ENCODE results near the gene WFDC1.

The WFDC1 gene

GRCh38 chr16:84295203-84295860 lies 654 bp downstream of the WFDC1 start:
- Histone ChIP-seq H3K27me3 (ENCODE audit: insufficient read depth, low read length, poor library complexity) (no peaks in the 10 kb centered on the region), H3K4me2 (ENCODE audit: low read length) (no peak overlapping the region)

GRCh38 chr16:84298376-84298899 lies 3.8 kb downstream of the WFDC1 start:
- Histone ChIP-seq H3K23ac (ENCODE audit: low read length) (no peak overlapping the region), H3K9ac (ENCODE audit: low read length) (no peak overlapping the region), H3K36me3 (ENCODE audit: control insufficient read depth, insufficient read depth, low read length) (no peaks in the 10 kb centered on the region), H3K4me3 (ENCODE audit: low read length) (no peak overlapping the region), H3K4me1 (ENCODE audit: control insufficient read depth, low read depth, low read length) (peaks cover 6% of the 10 kb centered on the region), H3K4me2 (ENCODE audit: low read length) (no peak overlapping the region), H2BK5ac (ENCODE audit: low read length) (no peak overlapping the region), H2BK15ac (replicated peaks; ENCODE audit: low read depth) (no peak overlapping the region), H3K79me1 (ENCODE audit: low read length) (no peaks in the 10 kb centered on the region), H3K56ac (ENCODE audit: low read length) (no peak overlapping the region), H4K8ac (ENCODE audit: low read depth, low read length) (no peak overlapping the region), H3K27ac (ENCODE audit: low read depth, low read length) (no peak overlapping the region), H2AK5ac (ENCODE audit: low read length) (no peak overlapping the region), H3K18ac (ENCODE audit: low read length) (no peak overlapping the region), H2BK120ac (ENCODE audit: low read depth, low read length) (no peak overlapping the region), H3K79me2 (ENCODE audit: control insufficient read depth, insufficient read depth, low read length) (no peaks in the 10 kb centered on the region), H3K4ac (ENCODE audit: low read depth, low read length) (no peak overlapping the region), H3K27me3 (ENCODE audit: insufficient read depth, low read length, poor library complexity) (no peaks in the 10 kb centered on the region), H4K5ac (ENCODE audit: low read length) (no peak overlapping the region)
- no CpG with 5 or more reads among the region's 13 CpGs for WGBS (ENCODE audit: extremely low coverage, insufficient coverage, low lambda C conversion rate)
- no peak for DNase-seq

More at GRCh38 chr16:84295203-84295860, 654 bp downstream of the WFDC1 start:
- Histone ChIP-seq H3K36me3 (ENCODE audit: control insufficient read depth, insufficient read depth, low read length) (no peaks in the 10 kb centered on the region), H3K9ac (ENCODE audit: low read length) (no peak overlapping the region), H4K8ac (ENCODE audit: low read depth, low read length) (no peak overlapping the region), H3K4me3 (ENCODE audit: low read length) (no peak overlapping the region), H3K79me1 (ENCODE audit: low read length) (no peaks in the 10 kb centered on the region), H4K5ac (ENCODE audit: low read length) (no peak overlapping the region), H3K4me1 (ENCODE audit: control insufficient read depth, low read depth, low read length) (peaks cover 9% of the 10 kb centered on the region), H3K23ac (ENCODE audit: low read length) (no peak overlapping the region), H2AK5ac (ENCODE audit: low read length) (no peak overlapping the region), H3K56ac (ENCODE audit: low read length) (no peak overlapping the region), H2BK15ac (replicated peaks; ENCODE audit: low read depth) (no peak overlapping the region), H3K27ac (ENCODE audit: low read depth, low read length) (no peak overlapping the region), H3K4ac (ENCODE audit: low read depth, low read length) (no peak overlapping the region), H2BK120ac (ENCODE audit: low read depth, low read length) (no peak overlapping the region), H2BK5ac (ENCODE audit: low read length) (no peak overlapping the region), H3K18ac (ENCODE audit: low read length) (no peak overlapping the region), H3K79me2 (ENCODE audit: control insufficient read depth, insufficient read depth, low read length) (no peaks in the 10 kb centered on the region)
- no peak for DNase-seq
- no CpG with 5 or more reads among the region's 14 CpGs for WGBS (ENCODE audit: extremely low coverage, insufficient coverage, low lambda C conversion rate)

GRCh38 chr16:84299734-84300440 lies 5.2 kb downstream of the WFDC1 start:
- WGBS (ENCODE audit: extremely low coverage, insufficient coverage, low lambda C conversion rate), result no CpG with 5 or more reads among the region's 7 CpGs
- no peak for DNase-seq
- H3K36me3 ChIP-seq (ENCODE audit: control insufficient read depth, insufficient read depth, low read length), result no peaks in the 10 kb centered on the region

GRCh38 chr16:84302111-84302954 lies 7.7 kb downstream of the WFDC1 start:
- Histone ChIP-seq H3K9ac (ENCODE audit: low read length) (no peak overlapping the region), H3K27ac (ENCODE audit: low read depth, low read length) (no peak overlapping the region), H3K36me3 (ENCODE audit: control insufficient read depth, insufficient read depth, low read length) (no peaks in the 10 kb centered on the region), H3K56ac (ENCODE audit: low read length) (no peak overlapping the region), H2AK5ac (ENCODE audit: low read length) (no peak overlapping the region), H3K79me2 (ENCODE audit: control insufficient read depth, insufficient read depth, low read length) (no peaks in the 10 kb centered on the region), H3K4me3 (ENCODE audit: low read length) (no peak overlapping the region), H2BK5ac (ENCODE audit: low read length) (no peak overlapping the region), H4K8ac (ENCODE audit: low read depth, low read length) (no peak overlapping the region), H2BK15ac (replicated peaks; ENCODE audit: low read depth) (no peak overlapping the region), H3K27me3 (ENCODE audit: insufficient read depth, low read length, poor library complexity) (no peaks in the 10 kb centered on the region), H3K4me2 (ENCODE audit: low read length) (no peak overlapping the region), H2BK120ac (ENCODE audit: low read depth, low read length) (no peak overlapping the region), H4K5ac (ENCODE audit: low read length) (no peak overlapping the region), H3K4ac (ENCODE audit: low read depth, low read length) (no peak overlapping the region), H3K4me1 (ENCODE audit: control insufficient read depth, low read depth, low read length) (peaks cover 6% of the 10 kb centered on the region), H3K23ac (ENCODE audit: low read length) (no peak overlapping the region), H3K18ac (ENCODE audit: low read length) (no peak overlapping the region), H3K79me1 (ENCODE audit: low read length) (no peaks in the 10 kb centered on the region)
- no peak for DNase-seq
- WGBS (ENCODE audit: extremely low coverage, insufficient coverage, low lambda C conversion rate), result no CpG with 5 or more reads among the region's 28 CpGs

More at GRCh38 chr16:84299734-84300440, 5.2 kb downstream of the WFDC1 start:
- H2BK15ac ChIP-seq (replicated peaks; ENCODE audit: low read depth), result no peak overlapping the region
- no peak overlapping the region for H3K27ac ChIP-seq (ENCODE audit: low read depth, low read length)
- H4K8ac ChIP-seq (ENCODE audit: low read depth, low read length), result no peak overlapping the region
- no peak overlapping the region for H3K18ac ChIP-seq (ENCODE audit: low read length)
- H3K4me2 ChIP-seq (ENCODE audit: low read length), result no peak overlapping the region
- H3K4ac ChIP-seq (ENCODE audit: low read depth, low read length), result no peak overlapping the region
- no peaks in the 10 kb centered on the region for H3K79me1 ChIP-seq (ENCODE audit: low read length)
- no peak overlapping the region for H2BK5ac ChIP-seq (ENCODE audit: low read length)
- no peak overlapping the region for H3K9ac ChIP-seq (ENCODE audit: low read length)
- no peaks in the 10 kb centered on the region for H3K27me3 ChIP-seq (ENCODE audit: insufficient read depth, low read length, poor library complexity)
- no peak overlapping the region for H3K23ac ChIP-seq (ENCODE audit: low read length)
- peaks cover 6% of the 10 kb centered on the region for H3K4me1 ChIP-seq (ENCODE audit: control insufficient read depth, low read depth, low read length)
- H2AK5ac ChIP-seq (ENCODE audit: low read length), result no peak overlapping the region
- H3K79me2 ChIP-seq (ENCODE audit: control insufficient read depth, insufficient read depth, low read length), result no peaks in the 10 kb centered on the region
- H2BK120ac ChIP-seq (ENCODE audit: low read depth, low read length), result no peak overlapping the region
- H3K56ac ChIP-seq (ENCODE audit: low read length), result peak overlapping the region; percentile 42
- H3K4me3 ChIP-seq (ENCODE audit: low read length), result no peak overlapping the region
- no peak overlapping the region for H4K5ac ChIP-seq (ENCODE audit: low read length)

GRCh38 chr16:84303023-84303422 lies 8.3 kb downstream of the WFDC1 start:
- no peak overlapping the region for H3K18ac ChIP-seq (ENCODE audit: low read length)
- H4K5ac ChIP-seq (ENCODE audit: low read length), result no peak overlapping the region
- H3K79me2 ChIP-seq (ENCODE audit: control insufficient read depth, insufficient read depth, low read length), result no peaks in the 10 kb centered on the region
- no CpG with 5 or more reads among the region's 8 CpGs for WGBS (ENCODE audit: extremely low coverage, insufficient coverage, low lambda C conversion rate)
- H3K79me1 ChIP-seq (ENCODE audit: low read length), result no peaks in the 10 kb centered on the region
- H3K56ac ChIP-seq (ENCODE audit: low read length), result no peak overlapping the region
- H3K4me2 ChIP-seq (ENCODE audit: low read length), result no peak overlapping the region
- H3K4me3 ChIP-seq (ENCODE audit: low read length), result no peak overlapping the region
- H3K23ac ChIP-seq (ENCODE audit: low read length), result no peak overlapping the region
- no peak for DNase-seq
- no peak overlapping the region for H2BK120ac ChIP-seq (ENCODE audit: low read depth, low read length)
- H4K8ac ChIP-seq (ENCODE audit: low read depth, low read length), result no peak overlapping the region
- H3K27ac ChIP-seq (ENCODE audit: low read depth, low read length), result no peak overlapping the region
- no peak overlapping the region for H2BK15ac ChIP-seq (replicated peaks; ENCODE audit: low read depth)
- peaks cover 6% of the 10 kb centered on the region for H3K4me1 ChIP-seq (ENCODE audit: control insufficient read depth, low read depth, low read length)
- H3K9ac ChIP-seq (ENCODE audit: low read length), result no peak overlapping the region
- no peak overlapping the region for H3K4ac ChIP-seq (ENCODE audit: low read depth, low read length)
- H2AK5ac ChIP-seq (ENCODE audit: low read length), result no peak overlapping the region
- H3K36me3 ChIP-seq (ENCODE audit: control insufficient read depth, insufficient read depth, low read length), result no peaks in the 10 kb centered on the region
- no peaks in the 10 kb centered on the region for H3K27me3 ChIP-seq (ENCODE audit: insufficient read depth, low read length, poor library complexity)
- H2BK5ac ChIP-seq (ENCODE audit: low read length), result no peak overlapping the region
